A549 (cell line): Measurements from ENCODE around the gene PIGU. TPM values are rescaled to one million over a fixed set of nuclear protein-coding genes. Genes with fewer than 3 reads are reported as not detected.

Experiments used
- ATAC-seq, 2 experiments: fragments of 200-7000 bp in 1 of 2; fragments of >200 bp in 1 of 2; cut with Nextera tagmentation in 1 of 2; cut with Tn5 transposase in 1 of 2; 3 replicates each; pipeline versions ENCODE4 v1.8.0 to v1.9.1; 2018 to 2020; ENCODE audit warnings: mild to moderate bottlenecking in 1 of 2, moderate library complexity in 1 of 2
- CTCF ChIA-PET: fragments of 300-600 bp; sonication (Branson Sonifier 250); formaldehyde crosslinking; extraction: SDS; loops from one replicate; lab custom pipeline; 2021; ENCODE audit warnings: antibody characterized with exemption, inconsistent platforms; lab: Yijun Ruan, JAX
- POLR2A ChIA-PET: fragments of 350-600 bp; formaldehyde crosslinking; extraction: SDS; loops from one replicate; lab custom pipeline; 2021; ENCODE audit warnings: antibody characterized with exemption, inconsistent platforms; lab: Yijun Ruan, JAX
- DNase-seq, 2 experiments: peaks; one replicate each; pipeline versions ENCODE4 v3.0.0 to v3.0.0-alpha.2; 2011 to 2016; ENCODE audit warnings: low read depth in 1 of 2, low spot score in 1 of 2
- FAIRE-seq: peaks from 2 replicates; lab custom pipeline; 2011; peaks lifted over from hg19 to GRCh38; lab: Jason Lieb, UNC
- H3K27ac ChIP-seq, 2 experiments: fragments of >200 bp; sonication (Bioruptor Twin); formaldehyde crosslinking; 3 replicates each; pipeline ENCODE4 v1.5.1; 2016 to 2017
- H3K4me1 ChIP-seq: fragments of >200 bp; sonication (Bioruptor Twin); formaldehyde crosslinking; 3 replicates; pipeline ENCODE4 v1.6.1; 2016
- H3K4me2 ChIP-seq: fragments of >200 bp; sonication (Bioruptor Twin); formaldehyde crosslinking; 3 replicates; pipeline ENCODE4 v1.6.1; 2016
- H3K4me3 ChIP-seq: fragments of >200 bp; sonication (Bioruptor Twin); formaldehyde crosslinking; 3 replicates; pipeline ENCODE4 v1.5.1; 2016
- H3K9me3 ChIP-seq: fragments of >200 bp; sonication (Bioruptor Twin); formaldehyde crosslinking; 3 replicates; pipeline ENCODE4 v1.6.1; 2016
- ATOH8 ChIP-seq: fragments of 250-450 bp; sonication (Bioruptor Pico); IDR thresholded peaks from 2 replicates; pipeline ENCODE4 v1.5.0; 2020; ENCODE audit warnings: low read depth, mild to moderate bottlenecking, moderate library complexity
- CBX8 ChIP-seq: fragments of 200-600 bp; sonication (generic); IDR thresholded peaks from 2 replicates; pipeline ENCODE4 v1.6.1; 2016
- CEBPB ChIP-seq, 2 experiments: fragments of >200 bp in 1 of 2; sonication (Bioruptor Twin) in 1 of 2; formaldehyde crosslinking in 1 of 2; IDR thresholded peaks; 2 replicates each; pipeline ENCODE4 v1.6.1; 2012 to 2016
- CTCF ChIP-seq: fragments of >200 bp; sonication (Bioruptor Twin); formaldehyde crosslinking; IDR thresholded peaks from 3 replicates; pipeline ENCODE4 v1.5.1; 2016
- E2F6 ChIP-seq: IDR thresholded peaks from 2 replicates; pipeline ENCODE4 v1.6.1; 2012; ENCODE audit warnings: low read depth, borderline replicate concordance
- EHMT2 ChIP-seq: fragments of 200-600 bp; sonication (generic); IDR thresholded peaks from 2 replicates; pipeline ENCODE4 v1.6.1; 2016; ENCODE audit warnings: antibody characterized with exemption, low read depth, mild to moderate bottlenecking, moderate library complexity
- ELK1 ChIP-seq: fragments of 150-350 bp; IDR thresholded peaks from 2 replicates; pipeline ENCODE4 v1.6.1; 2014; ENCODE audit warnings: low read depth, mild to moderate bottlenecking, low read length
- HMGXB4 ChIP-seq: fragments of 250-450 bp; sonication (Bioruptor Pico); IDR thresholded peaks from 2 replicates; pipeline ENCODE4 v1.5.0; 2021; ENCODE audit warnings: mild to moderate bottlenecking, moderate library complexity, borderline replicate concordance
- HOXA7 ChIP-seq: fragments of 250-450 bp; sonication (Bioruptor Pico); IDR thresholded peaks from 2 replicates; pipeline ENCODE4 v1.5.0; 2020; ENCODE audit warnings: mild to moderate bottlenecking, moderate library complexity
- JUN ChIP-seq, 2 experiments: fragments of >200 bp; sonication (Bioruptor Twin); formaldehyde crosslinking; IDR thresholded peaks; 2 replicates in 1 of 2; 3 replicates in 1 of 2; pipeline ENCODE4 v1.6.1; 2016 to 2017
- KDM5A ChIP-seq: fragments of 200-600 bp; sonication (generic); IDR thresholded peaks from 2 replicates; pipeline ENCODE4 v1.6.1; 2016; ENCODE audit warnings: antibody characterized with exemption, mild to moderate bottlenecking
- MAX ChIP-seq: IDR thresholded peaks from 2 replicates; pipeline ENCODE4 v1.6.1; 2012
- MAZ ChIP-seq: fragments of 150-350 bp; IDR thresholded peaks from 2 replicates; pipeline ENCODE4 v1.6.1; 2014; ENCODE audit warnings: antibody characterized with exemption, low read depth, low read length, borderline replicate concordance
- POLR2A ChIP-seq: IDR thresholded peaks from 2 replicates; pipeline ENCODE4 v1.6.1; 2012; ENCODE audit warnings: mild to moderate bottlenecking, low read length
- RARB ChIP-seq: fragments of 250-450 bp; sonication (Bioruptor Pico); IDR thresholded peaks from 2 replicates; pipeline ENCODE4 v1.8.0; 2021; ENCODE audit warnings: mild to moderate bottlenecking, moderate library complexity
- RFX5 ChIP-seq: fragments of 450-650 bp; IDR thresholded peaks from 2 replicates; pipeline ENCODE4 v1.7.1; 2014; ENCODE audit warnings: antibody characterized with exemption, mild to moderate bottlenecking, moderate library complexity
- SMC3 ChIP-seq: fragments of >200 bp; sonication (Bioruptor Twin); formaldehyde crosslinking; IDR thresholded peaks from 3 replicates; pipeline ENCODE4 v1.6.1; 2018; ENCODE audit warnings: inconsistent platforms
- ZNF302 ChIP-seq: fragments of 250-450 bp; sonication (Bioruptor Pico); IDR thresholded peaks from 2 replicates; pipeline ENCODE4 v1.9.0; 2021; ENCODE audit warnings: inconsistent platforms, mild to moderate bottlenecking, moderate library complexity
- WGBS: methylation state at CpG from one replicate; pipeline ENCODE4 v1.1.6; 2017; ENCODE audit errors: missing lambda C conversion rate; 5-methylcytosine and 5-hydroxymethylcytosine counted together
- polyA plus RNA-seq, 4 experiments: library from polyadenylated mRNA; depleted of rRNA in 3 of 4; stranded (reverse); fragments of >200 nt; fragmentation: RNase III in 1 of 4; extraction: RNeasy Plus Mini Kit Qiagen cat#74134 plus additional on column Dnase treatment in 1 of 4; gene quantifications; 2 replicates in 3 of 4; 3 replicates in 1 of 4; pipeline ENCODE4 v1.2.3, GENCODE V29; 2011 to 2017

Gene PIGU
- polyA plus RNA-seq, 2 of the 4 experiments (the other 2 are of a cell fraction), result 27.8 to 103 TPM

- Histone ChIP-seq H3K4me1 (peaks cover 9% of the 10 kb centered on the region), H3K4me3 (no peak overlapping the region), H3K4me2 (no peak overlapping the region), H3K27ac (no peak overlapping the region), H3K9me3 (no peaks in the 10 kb centered on the region)
- DNase-seq, result no peak
- no peak for FAIRE-seq
- TF ChIP-seq SMC3, result no peak
- TF ChIP-seq HMGXB4 (CRISPR knock-in tag), result no peak
- no peak for TF ChIP-seq CTCF
- no peak for TF ChIP-seq E2F6
- TF ChIP-seq CEBPB (IDR thresholded peaks at IDR 0.05), result peak; percentile 58 to 62; a peak in 3 of 4 replicates
- CTCF ChIA-PET, result interaction anchor here (0.6 to 1.7 kb wide), 8 partner anchors 8 to 490 kb away, joined by 3 to 4 read pairs (median 3); no protein-coding TSS in a partner anchor
- POLR2A ChIA-PET, result no interaction called here
- no peak for ATAC-seq
Observed at GRCh38 chr20:34680586-34681175, 3.8 kb upstream of the PIGU start.

GRCh38 chr20:34675993-34676641 is 775 bp downstream of the PIGU start:
- no peak for FAIRE-seq
- Histone ChIP-seq H3K9me3 (no peaks in the 10 kb centered on the region), H3K27ac (peak overlapping the region; percentile 83 to 88), H3K4me3 (peak overlapping the region; percentile 74), H3K4me1 (peaks cover 12% of the 10 kb centered on the region), H3K4me2 (peak overlapping the region; percentile 82)
- DNase-seq, result no peak
- ATAC-seq, result peak in 1 of 2 experiments; percentile 16; a peak in 2 of 6 replicates
- ChIA-PET POLR2A (interaction anchor here (1.3 kb wide), 3 partner anchors 12 to 37 kb away, joined by 3 to 4 read pairs (median 4); no protein-coding TSS in a partner anchor), CTCF (interaction anchor here (0.6 to 2.2 kb wide), 8 partner anchors 12 to 230 kb away, joined by 3 to 10 read pairs (median 4); no protein-coding TSS in a partner anchor)
- 1% methylated on average over 14 of the region's 14 CpGs for WGBS
- no peak for TF ChIP-seq HOXA7 (CRISPR knock-in tag)
- no peak for TF ChIP-seq RFX5
- TF ChIP-seq ATOH8 (CRISPR knock-in tag), result no peak
- no peak for TF ChIP-seq POLR2A
- no peak for TF ChIP-seq CBX8
- TF ChIP-seq ZNF302 (CRISPR knock-in tag), result no peak
- no peak for TF ChIP-seq MAX
- TF ChIP-seq CEBPB (IDR thresholded peaks at IDR 0.05), result no peak

GRCh38 chr20:34675561-34675960 is 1.3 kb downstream of the PIGU start:
- DNase-seq (no peak), FAIRE-seq (no peak), ATAC-seq (no peak)
- 43% methylated on average over 3 of the region's 3 CpGs for WGBS
- no peak for TF ChIP-seq HOXA7 (CRISPR knock-in tag)
- no peak for TF ChIP-seq HMGXB4 (CRISPR knock-in tag)
- no peak for TF ChIP-seq EHMT2
- TF ChIP-seq CEBPB (IDR thresholded peaks at IDR 0.05), result no peak
- no peak for TF ChIP-seq ELK1
- no peak for TF ChIP-seq KDM5A
- TF ChIP-seq MAZ, result no peak
- no peak for TF ChIP-seq JUN (IDR thresholded peaks at IDR 0.05)
- no peak for TF ChIP-seq RARB
- H3K9me3 ChIP-seq, result no peaks in the 10 kb centered on the region
- H3K4me1 ChIP-seq, result peaks cover 10% of the 10 kb centered on the region
- CTCF ChIA-PET, result interaction anchor here (0.7 to 2.2 kb wide), 7 partner anchors 22 to 329 kb away, joined by 3 to 10 read pairs (median 5); no protein-coding TSS in a partner anchor
- no peak overlapping the region; a peak in 1 of 6 replicates for H3K27ac ChIP-seq
- POLR2A ChIA-PET, result no interaction called here
- H3K4me3 ChIP-seq, result peak overlapping the region; percentile 74; the same call in 2 of the 3 replicates
- peak overlapping the region; percentile 82 for H3K4me2 ChIP-seq
